ENCODE results near the gene GRK3.

Gene GRK3

GRCh38 chr22:25669253-25670069 is 105.0 kb downstream of the GRK3 start:
- no peak for DNase-seq

- DNase-seq = no peak
Observed at GRCh38 chr22:25670070-25670461, 105.6 kb downstream of the GRK3 start.

GRCh38 chr22:25672289-25673084 is 108.0 kb downstream of the GRK3 start:
- DNase-seq = no peak

GRCh38 chr22:25673713-25674112 is 109.2 kb downstream of the GRK3 start:
- DNase-seq = no peak

DNA sequence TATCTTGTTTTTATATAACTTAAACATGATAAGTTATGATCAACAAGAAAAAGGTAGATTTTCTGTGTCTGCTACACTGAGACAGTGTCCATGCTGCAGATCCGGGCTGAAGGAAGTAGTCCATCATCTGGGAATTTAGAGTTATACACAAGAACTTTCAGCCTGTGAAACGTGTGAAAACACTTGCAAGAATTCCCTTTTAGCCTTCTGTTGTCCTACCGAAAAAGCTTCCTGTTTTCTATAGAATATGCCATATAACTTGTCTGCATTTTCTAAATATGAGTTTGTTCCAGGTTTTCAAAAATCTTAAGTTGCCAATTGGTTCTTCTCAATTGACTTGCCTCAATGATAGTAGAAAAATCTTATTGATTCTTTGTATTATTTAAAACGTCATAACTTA is 113.2 kb downstream of the GRK3 start:
- no peak for DNase-seq

GRCh38 chr22:25680051-25680450 is 115.6 kb downstream of the GRK3 start:
- DNase-seq = no peak

- no peak for DNase-seq
Observed at GRCh38 chr22:25680956-25681355, 116.5 kb downstream of the GRK3 start.

- no peak for DNase-seq
Observed at GRCh38 chr22:25682109-25682508, 117.6 kb downstream of the GRK3 start.

GRCh38 chr22:25688627-25689026 is 124.2 kb downstream of the GRK3 start:
- no peak for DNase-seq

- DNase-seq = no peak
Observed at GRCh38 chr22:25689631-25690030, 125.2 kb downstream of the GRK3 start.

- DNase-seq = no peak
Observed at GRCh38 chr22:25690798-25691197, 126.3 kb downstream of the GRK3 start.

DNA sequence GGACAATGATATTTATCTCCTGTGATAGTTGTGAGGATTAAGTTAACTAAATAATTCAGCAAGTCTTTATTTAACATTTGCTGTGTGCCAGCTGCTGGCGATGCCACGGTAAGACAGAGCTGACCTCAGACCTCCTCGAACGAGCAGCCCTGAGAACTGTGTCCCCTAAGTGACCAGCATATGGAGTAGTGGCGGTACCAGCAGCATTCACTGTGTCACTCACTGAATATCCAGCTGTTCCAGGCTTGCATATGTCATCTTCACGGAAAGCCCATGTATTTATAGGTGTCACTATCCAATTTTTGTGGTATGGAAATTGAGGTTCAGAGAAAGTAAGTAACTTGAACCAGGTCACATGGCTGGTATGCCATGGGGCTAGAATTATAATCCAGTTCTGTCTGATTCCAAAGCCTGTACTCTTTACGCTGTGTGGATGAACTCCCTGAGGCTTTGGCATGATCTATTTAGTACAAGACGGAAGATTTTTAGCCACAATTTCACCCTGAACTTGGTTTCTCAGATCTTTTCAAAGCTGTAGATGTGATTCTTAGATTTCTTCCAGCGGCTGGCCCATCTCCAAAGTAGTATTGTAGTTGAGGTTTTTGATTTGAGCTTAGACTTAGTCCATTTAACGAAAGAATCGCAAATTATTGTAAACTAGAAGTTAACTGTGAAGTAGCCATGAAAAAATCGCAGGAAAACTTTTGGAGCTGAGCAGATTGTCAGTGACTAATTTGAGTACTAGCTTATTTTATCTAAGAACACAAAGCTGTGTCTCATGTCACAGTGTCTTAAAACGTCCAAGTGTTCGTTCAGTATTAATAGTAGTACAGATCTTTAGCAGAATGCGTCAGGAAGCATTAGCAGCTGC is 128.2 kb downstream of the GRK3 start:
- DNase-seq = no peak

DNA sequence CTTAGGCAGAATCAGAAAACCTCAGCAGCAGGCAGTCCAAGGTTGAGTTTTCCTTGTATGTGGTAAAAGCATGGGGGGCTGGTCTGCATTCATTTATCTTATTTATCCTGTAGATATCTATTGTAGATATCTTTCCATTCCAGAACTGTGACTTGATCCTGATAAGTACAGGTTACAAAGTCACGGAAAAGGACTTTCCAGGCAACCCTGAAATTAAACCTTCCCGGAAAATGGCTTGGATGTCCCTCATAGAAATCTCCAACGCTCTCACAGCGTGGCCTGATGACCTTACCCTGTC is 128.7 kb downstream of the GRK3 start:
- no peak for DNase-seq

DNA sequence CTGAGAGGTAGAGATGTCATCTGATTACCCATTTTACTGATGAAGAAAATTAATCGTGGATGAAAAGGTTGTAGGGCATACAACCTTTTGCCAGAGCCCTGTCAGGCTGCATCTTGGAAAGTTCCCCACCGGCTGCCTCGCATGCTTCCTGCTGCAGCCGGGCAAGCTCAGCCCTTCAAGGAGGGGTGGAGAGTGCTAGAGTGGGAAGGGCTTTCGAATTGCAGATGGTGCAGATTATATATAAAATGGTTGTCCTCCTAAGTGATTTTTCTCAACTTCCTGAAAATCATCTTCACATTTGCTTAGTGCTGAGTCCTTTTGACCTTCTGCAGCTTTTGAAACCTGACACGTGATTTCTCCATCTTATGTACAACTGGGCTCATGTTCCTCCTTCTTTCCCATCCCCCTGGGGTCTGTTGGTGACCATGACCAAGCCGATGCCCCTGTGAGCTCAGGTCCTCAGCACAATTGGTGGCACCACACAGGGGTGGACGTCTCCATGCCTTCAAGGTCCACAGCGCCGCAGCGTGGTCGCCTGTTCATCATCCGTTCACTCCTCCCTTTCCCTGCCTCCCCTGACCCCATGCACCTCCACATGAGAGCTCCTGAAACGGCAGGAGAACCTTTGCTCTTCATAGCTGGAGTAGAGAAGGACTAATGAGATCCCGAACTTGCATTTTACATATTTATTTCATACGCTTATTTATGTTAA is 129.9 kb downstream of the GRK3 start:
- no peak for DNase-seq

DNA sequence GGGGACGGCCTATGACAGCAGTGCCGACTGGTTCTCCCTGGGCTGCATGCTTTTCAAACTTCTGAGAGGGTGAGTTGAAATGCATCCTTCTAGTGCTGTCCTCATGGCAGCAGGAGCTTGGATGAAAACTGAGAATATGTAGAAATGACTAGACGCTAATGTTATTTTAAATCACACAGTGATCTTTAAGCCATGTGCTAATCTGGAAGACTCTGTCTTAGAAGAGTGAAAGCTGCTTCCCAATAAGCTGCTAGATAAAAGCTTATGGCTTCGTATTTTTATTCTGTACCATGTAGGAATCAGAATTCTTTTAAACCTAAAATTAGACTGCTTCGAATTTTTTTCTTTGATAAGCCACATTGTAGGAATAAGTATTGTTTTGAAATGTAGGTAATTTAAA is 130.7 kb downstream of the GRK3 start:
- no peak for DNase-seq

GRCh38 chr22:25696763-25697162 is 132.3 kb downstream of the GRK3 start:
- no peak for DNase-seq

- DNase-seq = no peak
Observed at GRCh38 chr22:25697181-25697664, 132.7 kb downstream of the GRK3 start.

DNA sequence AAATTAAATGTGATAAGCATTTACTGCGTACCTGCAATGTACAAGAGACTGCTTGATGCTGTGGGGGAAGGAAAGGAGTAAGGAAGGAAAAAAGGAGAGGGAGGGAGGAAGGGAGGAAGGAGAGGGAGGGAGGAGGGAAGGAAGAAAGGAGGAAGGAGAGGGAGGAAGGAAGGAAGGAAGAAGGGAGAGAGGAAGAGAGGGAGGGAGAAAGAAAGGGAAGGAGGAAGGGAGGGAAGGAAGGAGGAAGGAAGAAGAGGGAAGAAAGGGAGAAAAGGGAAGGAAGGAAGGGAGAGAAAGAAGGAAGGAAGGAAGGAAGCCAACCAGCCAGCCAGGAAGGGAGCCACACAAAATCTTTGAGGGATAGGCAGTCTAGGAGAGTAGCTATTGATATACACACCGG is 133.5 kb downstream of the GRK3 start:
- DNase-seq = no peak

GRCh38 chr22:25698461-25698860 is 134.0 kb downstream of the GRK3 start:
- DNase-seq = no peak

GRCh38 chr22:25698978-25699377 is 134.5 kb downstream of the GRK3 start:
- DNase-seq = no peak

- no peak for DNase-seq
Observed at GRCh38 chr22:25701056-25701780, 136.7 kb downstream of the GRK3 start.

GRCh38 chr22:25702040-25702439 is 137.6 kb downstream of the GRK3 start:
- DNase-seq = no peak
